Lower leg skin (tissue), 3 donors: ENCODE results near the gene ADCY10.

Experiments
- POLR2A ChIP-seq, 2 donors: fragments of 450-650 bp; IDR thresholded peaks; one replicate each; pipeline ENCODE4 v1.6.1; 2016 to 2017; ENCODE audit warnings: antibody characterized with exemption in 2 of 2, mild to moderate bottlenecking in 1 of 2, moderate library complexity in 1 of 2
- TF ChIP-seq, protein P1 (sequence below), 3 donors: fragments of 450-650 bp; IDR thresholded peaks; one replicate each; pipeline ENCODE4 v1.5.1; 2016; ENCODE audit warnings: antibody characterized with exemption in 3 of 3, mild to moderate bottlenecking in 3 of 3, moderate library complexity in 2 of 3

- TF ChIP-seq, protein P1, sequence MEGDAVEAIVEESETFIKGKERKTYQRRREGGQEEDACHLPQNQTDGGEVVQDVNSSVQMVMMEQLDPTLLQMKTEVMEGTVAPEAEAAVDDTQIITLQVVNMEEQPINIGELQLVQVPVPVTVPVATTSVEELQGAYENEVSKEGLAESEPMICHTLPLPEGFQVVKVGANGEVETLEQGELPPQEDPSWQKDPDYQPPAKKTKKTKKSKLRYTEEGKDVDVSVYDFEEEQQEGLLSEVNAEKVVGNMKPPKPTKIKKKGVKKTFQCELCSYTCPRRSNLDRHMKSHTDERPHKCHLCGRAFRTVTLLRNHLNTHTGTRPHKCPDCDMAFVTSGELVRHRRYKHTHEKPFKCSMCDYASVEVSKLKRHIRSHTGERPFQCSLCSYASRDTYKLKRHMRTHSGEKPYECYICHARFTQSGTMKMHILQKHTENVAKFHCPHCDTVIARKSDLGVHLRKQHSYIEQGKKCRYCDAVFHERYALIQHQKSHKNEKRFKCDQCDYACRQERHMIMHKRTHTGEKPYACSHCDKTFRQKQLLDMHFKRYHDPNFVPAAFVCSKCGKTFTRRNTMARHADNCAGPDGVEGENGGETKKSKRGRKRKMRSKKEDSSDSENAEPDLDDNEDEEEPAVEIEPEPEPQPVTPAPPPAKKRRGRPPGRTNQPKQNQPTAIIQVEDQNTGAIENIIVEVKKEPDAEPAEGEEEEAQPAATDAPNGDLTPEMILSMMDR (IDR thresholded peaks at IDR 0.05): no peak
- no peak for TF ChIP-seq POLR2A (IDR thresholded peaks at IDR 0.05)
These were observed 59.8 kb downstream of the ADCY10 start for GRCh38 chr1:167854184-167854583.
